GM18858 (cell line): Measurements from ENCODE around the gene PSMB8.
"Not testable (repeated sequence)": the region's sequence is repeated elsewhere in the genome, so short reads cannot be mapped to it uniquely, and the experiment has no call there.

Source experiments
- ATAC-seq: cut with Tn5 transposase; IDR thresholded peaks from one replicate; pipeline ENCODE4 v1.9.1; 2021; ENCODE audit not compliant: unreplicated experiment

The PSMB8 gene

GRCh38 chr6:32838114-32838958 lies 5.5 kb downstream of the PSMB8 start, which contains the start of gene TAP2:
Gene TAP2, minus strand, starts transcription at chr6:32838739. Its CDS starts 506 bp downstream, at chr6:32838233.
- peak; percentile 75 for ATAC-seq

- ATAC-seq: no peak
These were observed 6.2 kb downstream of the PSMB8 start for GRCh38 chr6:32837651-32838113.

DNA sequence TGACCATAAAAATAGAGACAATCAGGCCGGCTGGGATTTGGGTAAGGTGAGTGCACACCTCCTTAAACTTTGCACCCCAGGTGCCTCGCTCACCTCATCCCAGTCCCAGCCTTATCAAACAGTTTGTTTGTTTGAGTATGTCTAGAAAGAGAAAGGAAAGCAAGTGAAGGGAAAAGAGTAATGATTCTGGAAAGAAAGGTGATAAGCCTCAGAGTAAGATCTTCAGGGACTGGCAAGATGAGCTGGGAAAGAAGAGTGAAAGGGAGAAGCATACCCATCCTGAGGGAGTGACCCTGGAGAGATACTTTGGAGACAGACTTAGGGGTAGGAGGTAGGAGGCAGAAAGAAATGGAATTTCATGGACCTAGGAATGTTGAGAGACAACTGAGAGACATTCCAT lies 7.0 kb downstream of the PSMB8 start:
- no peak for ATAC-seq

GRCh38 chr6:32835167-32835893 lies 8.5 kb downstream of the PSMB8 start:
- no peak for ATAC-seq

- no peak for ATAC-seq
These were observed 10.2 kb downstream of the PSMB8 start for GRCh38 chr6:32833664-32834063.

GRCh38 chr6:32832535-32832934 lies 11.3 kb downstream of the PSMB8 start:
- ATAC-seq: no peak

GRCh38 chr6:32830936-32831335 lies 12.9 kb downstream of the PSMB8 start:
- no peak for ATAC-seq

DNA sequence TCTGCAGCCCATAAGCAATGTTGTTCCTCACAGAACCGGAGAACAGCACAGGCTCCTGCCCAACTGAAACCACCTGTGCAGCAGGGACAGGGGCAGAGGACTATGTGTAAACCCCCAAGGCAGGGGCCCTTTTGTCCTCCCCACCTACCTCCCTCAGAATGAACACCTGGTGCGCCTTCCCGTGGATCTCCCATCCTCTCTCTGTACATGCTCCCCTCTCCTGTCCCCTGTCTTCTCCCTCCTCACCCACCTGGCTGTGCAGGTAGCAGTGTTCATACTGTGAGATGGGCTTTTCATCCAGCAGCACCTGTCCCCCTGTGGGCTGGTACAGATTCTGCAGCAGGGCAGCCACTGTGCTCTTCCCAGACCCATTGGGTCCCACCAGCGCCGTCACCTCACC lies 13.8 kb downstream of the PSMB8 start:
- no peak for ATAC-seq

GRCh38 chr6:32829495-32829894 lies 14.4 kb downstream of the PSMB8 start:
- no peak for ATAC-seq

GRCh38 chr6:32827025-32827424 lies 16.8 kb downstream of the PSMB8 start:
- ATAC-seq: no peak

DNA sequence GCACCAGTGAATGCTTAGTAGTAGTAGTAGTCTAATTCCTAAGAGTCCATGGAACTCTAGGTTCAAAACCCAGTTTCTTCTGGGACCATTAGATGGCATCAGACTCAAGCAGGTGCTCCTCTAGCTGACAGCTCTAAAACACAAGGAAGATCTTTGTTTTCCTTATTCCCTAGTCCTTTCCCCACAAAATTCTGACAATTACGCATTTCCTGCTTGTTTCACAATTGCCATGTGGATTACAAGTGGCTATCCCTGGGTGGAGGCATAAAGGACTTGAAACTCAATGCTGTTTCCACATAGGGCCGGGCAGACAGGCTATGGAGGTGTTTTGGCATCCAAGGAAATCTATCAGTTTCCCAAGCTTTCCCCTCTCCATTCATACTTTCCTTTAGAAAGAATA lies 17.9 kb downstream of the PSMB8 start:
- ATAC-seq: no peak

DNA sequence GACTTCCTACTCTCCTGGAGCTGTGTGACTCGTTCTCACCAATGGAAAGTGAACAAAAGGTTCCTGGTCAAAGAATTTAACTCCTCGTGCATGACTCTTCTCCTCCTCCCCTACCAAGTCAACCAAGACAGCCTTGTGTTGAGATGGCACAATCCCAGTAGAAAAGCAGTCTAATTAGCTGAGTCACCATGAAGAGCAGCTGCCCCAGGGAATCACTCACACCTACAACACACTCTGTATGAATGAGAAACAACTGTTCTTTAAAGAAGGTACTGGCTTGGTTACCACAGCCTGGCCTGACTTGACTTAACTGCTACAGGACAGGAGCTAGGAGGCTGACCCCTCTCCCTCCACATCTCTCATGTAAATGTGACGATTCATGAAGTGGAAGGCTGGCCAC lies 24.1 kb downstream of the PSMB8 start:
- ATAC-seq: no peak

GRCh38 chr6:32818867-32819266 lies 25.0 kb downstream of the PSMB8 start:
- no peak for ATAC-seq

DNA sequence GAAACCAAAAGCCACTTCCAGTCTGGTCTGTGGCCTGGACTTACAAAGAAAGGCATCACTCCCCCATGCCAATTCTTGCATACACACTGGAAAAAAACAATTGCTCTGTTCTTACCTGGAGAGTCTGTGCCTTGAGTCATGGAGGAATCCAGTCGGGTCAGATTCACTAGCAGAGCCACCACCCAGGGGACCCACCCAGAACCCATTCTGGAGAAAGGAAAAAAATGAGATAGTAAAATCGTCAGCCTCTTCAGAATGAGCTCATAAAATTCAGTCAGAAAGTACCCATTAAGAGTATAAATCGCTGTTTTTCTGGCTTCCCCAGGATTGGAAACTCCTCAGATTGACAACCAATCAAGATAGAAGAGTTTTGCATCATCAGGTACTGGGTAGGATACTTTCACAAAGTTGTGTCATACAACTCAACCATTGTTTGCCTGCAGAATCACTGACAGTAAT lies 27.1 kb downstream of the PSMB8 start, which contains the start of gene HLA-DOB:
HLA-DOB (minus strand) TSS at position 257 of the 459 bp plus-strand sequence; CDS start at position 206, 51 bp downstream.
- no peak for ATAC-seq

DNA sequence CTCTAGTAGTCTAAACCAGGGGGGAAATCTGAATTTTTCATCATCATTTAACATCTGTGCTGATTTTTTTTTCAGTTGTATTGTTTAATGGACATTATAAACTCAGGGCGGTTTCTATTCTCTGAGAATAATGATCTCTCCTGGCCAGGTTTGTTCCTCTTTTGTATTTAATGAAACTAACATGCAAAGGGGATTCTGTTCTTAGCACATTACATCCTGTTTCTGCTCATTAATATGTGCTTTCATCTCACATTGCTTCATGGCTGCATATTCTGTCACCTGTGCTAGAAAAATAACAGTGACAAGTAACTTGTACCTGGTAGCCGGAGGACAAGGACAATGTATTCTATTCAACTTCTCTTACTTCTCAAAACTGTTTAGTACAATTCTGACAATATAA lies 27.9 kb downstream of the PSMB8 start:
- ATAC-seq: no peak

DNA sequence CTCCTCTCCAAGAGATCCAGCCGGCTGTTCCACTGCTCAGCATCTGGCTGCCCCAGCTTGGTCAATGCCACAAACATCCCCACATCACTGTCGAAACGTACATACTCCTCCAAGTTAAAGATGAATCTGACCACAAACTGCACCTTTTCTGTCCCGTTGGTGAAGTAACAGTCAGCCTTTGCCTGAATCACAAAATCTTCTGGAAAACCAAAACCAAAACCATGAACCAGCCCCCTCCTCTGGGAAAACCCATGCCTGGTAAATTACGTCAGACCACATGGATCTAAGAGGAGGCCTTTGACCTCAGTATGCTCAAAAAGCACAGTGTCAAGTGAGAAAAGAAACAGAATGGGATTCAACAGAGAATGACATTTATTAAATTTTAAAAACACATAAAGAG lies 28.7 kb downstream of the PSMB8 start:
- no peak for ATAC-seq

GRCh38 chr6:32814145-32814544 lies 29.7 kb downstream of the PSMB8 start:
- ATAC-seq: no peak

GRCh38 chr6:32809171-32809570 lies 34.7 kb downstream of the PSMB8 start:
- no peak for ATAC-seq

DNA sequence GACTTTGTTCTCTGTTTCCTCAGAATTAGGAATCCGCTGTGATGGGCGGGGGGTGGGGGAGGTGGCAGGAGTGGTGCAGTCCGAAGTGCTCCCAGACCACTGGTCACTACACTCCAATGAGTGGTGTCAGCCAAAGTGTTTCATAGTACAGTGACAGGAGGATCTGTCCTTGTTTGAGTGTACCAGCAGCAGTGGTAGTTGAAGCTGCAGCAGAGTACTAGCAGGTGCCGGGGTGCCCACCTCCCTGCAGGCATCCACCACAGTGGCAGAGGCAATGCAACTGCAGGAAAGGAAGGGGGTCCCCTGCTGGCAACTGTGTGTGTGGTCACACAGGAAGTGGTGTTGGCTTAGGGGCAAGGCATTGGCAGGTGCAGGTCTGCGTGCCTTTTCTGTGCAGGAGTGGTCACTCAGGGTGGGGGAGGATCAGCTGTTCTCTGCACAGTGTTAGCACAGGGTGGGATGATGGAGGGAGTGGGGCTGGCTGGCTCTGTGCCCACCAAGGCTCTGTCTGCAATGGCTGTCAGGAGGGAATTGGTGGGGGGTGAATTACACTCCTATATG lies 36.7 kb downstream of the PSMB8 start:
- no peak for ATAC-seq

- not testable (repeated sequence) for ATAC-seq
These were observed 38.4 kb downstream of the PSMB8 start for GRCh38 chr6:32805404-32805803.

DNA sequence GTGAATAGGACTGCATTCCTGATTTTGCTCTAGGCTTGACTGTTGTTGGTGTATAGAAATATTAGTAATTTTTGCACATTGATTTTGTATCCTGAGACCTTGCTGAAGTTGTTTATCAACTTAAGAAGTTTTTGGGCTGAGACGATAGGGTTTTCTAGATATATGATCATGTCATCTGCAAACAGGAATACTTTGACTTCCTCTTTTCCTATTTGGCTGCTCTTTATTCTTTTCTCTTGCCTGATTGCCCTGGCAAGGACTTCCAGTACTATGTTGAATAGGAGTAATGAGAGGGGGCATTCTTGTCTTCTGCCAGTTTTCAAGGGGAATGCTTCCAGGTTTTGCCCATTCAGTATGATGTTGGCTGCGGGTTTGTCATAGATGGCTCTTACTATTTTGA lies 40.4 kb downstream of the PSMB8 start:
- ATAC-seq: no peak

- no peak for ATAC-seq
These were observed 44.1 kb downstream of the PSMB8 start for GRCh38 chr6:32799740-32800139.
